CD4-positive, CD25-positive, alpha-beta regulatory T cell (primary cell): ENCODE measurements around the gene KRT33B. TPM values are rescaled to one million over a fixed set of nuclear protein-coding genes. Genes with fewer than 3 reads are reported as not detected.
"Not testable (repeated sequence)": the region's sequence is repeated elsewhere in the genome, so short reads cannot be mapped to it uniquely, and the experiment has no call there.

Experiments used
- ATAC-seq, 2 donors: fragments of 150-1000 bp; cut with Tn5 transposase; one replicate each; pipeline ENCODE4 v1.10.0; 2021; ENCODE audit warnings: low read depth in 2 of 2, moderate number of reproducible peaks in 2 of 2, moderate library complexity in 1 of 2
- DNase-seq, 3 donors: peaks; one replicate each; pipeline versions ENCODE4 v3.0.0 to v3.0.0-alpha.2; 2012 to 2022; ENCODE audit warnings: mixed read lengths in 1 of 3
- H3K27ac ChIP-seq: one replicate; pipeline ENCODE4 v1.7.0; 2013; ENCODE audit warnings: mild to moderate bottlenecking, low read length; ENCODE audit not compliant: insufficient read depth, poor library complexity, severe bottlenecking
- H3K27me3 ChIP-seq: one replicate; pipeline ENCODE4 v1.7.0; 2013; ENCODE audit warnings: low read length; ENCODE audit not compliant: control insufficient read depth, insufficient read depth
- H3K36me3 ChIP-seq: one replicate; pipeline ENCODE4 v1.7.0; 2013; ENCODE audit warnings: mild to moderate bottlenecking, low read length, moderate library complexity; ENCODE audit not compliant: control insufficient read depth, insufficient read depth
- H3K4me1 ChIP-seq: 2 replicates; pipeline ENCODE4 v1.7.0; 2013; ENCODE audit warnings: mild to moderate bottlenecking, low read length; ENCODE audit not compliant: insufficient read depth, control insufficient read depth, poor library complexity, severe bottlenecking
- H3K4me3 ChIP-seq: one replicate; pipeline ENCODE4 v1.7.0; 2013; ENCODE audit warnings: low read depth, mild to moderate bottlenecking, low read length, moderate library complexity
- H3K9me3 ChIP-seq, 2 experiments: 1 replicate in 1 of 2; 2 replicates in 1 of 2; pipeline ENCODE4 v1.7.0; 2013; ENCODE audit warnings: low read length in 2 of 2, mild to moderate bottlenecking in 1 of 2, moderate library complexity in 1 of 2; ENCODE audit not compliant: control insufficient read depth in 2 of 2
- H3K27ac Mint-ChIP-seq, 3 donors: one replicate each; pipeline ENCODE4 v1.8.0; 2020 to 2022; ENCODE audit warnings: mild to moderate bottlenecking in 3 of 3, mixed read lengths in 3 of 3, moderate library complexity in 2 of 3
- H3K27me3 Mint-ChIP-seq: one replicate; pipeline ENCODE4 v1.8.0; 2022; ENCODE audit warnings: mild to moderate bottlenecking, mixed read lengths
- H3K36me3 Mint-ChIP-seq: one replicate; pipeline ENCODE4 v1.8.0; 2020; ENCODE audit warnings: mixed read lengths
- H3K4me1 Mint-ChIP-seq, 4 donors: one replicate each; pipeline ENCODE4 v1.8.0; 2020 to 2022; ENCODE audit warnings: mixed read lengths in 4 of 4, mild to moderate bottlenecking in 1 of 4
- H3K4me3 Mint-ChIP-seq, 4 donors: one replicate each; pipeline ENCODE4 v1.8.0; 2020 to 2022; ENCODE audit warnings: mild to moderate bottlenecking in 4 of 4, mixed read lengths in 4 of 4, moderate library complexity in 3 of 4
- H3K9me3 Mint-ChIP-seq, 7 donors: one replicate each; pipeline ENCODE4 v1.8.0; 2020 to 2022; ENCODE audit warnings: mixed read lengths in 7 of 7, mild to moderate bottlenecking in 3 of 7, moderate library complexity in 2 of 7
- polyA plus RNA-seq, 4 donors: library from polyadenylated mRNA; unstranded; fragments of 300-500 nt; fragmentation: Illumina TruSeq; gene quantifications; one replicate each; pipeline ENCODE4 v1.2.3, GENCODE V29; 2021
- total RNA-seq: library from RNA; stranded (reverse); gene quantifications from one replicate; pipeline ENCODE4 v1.2.3, GENCODE V29; 2022

KRT33B gene
- total and polyA plus RNA-seq, 5 donors from 2014 or later = not detected

DNA sequence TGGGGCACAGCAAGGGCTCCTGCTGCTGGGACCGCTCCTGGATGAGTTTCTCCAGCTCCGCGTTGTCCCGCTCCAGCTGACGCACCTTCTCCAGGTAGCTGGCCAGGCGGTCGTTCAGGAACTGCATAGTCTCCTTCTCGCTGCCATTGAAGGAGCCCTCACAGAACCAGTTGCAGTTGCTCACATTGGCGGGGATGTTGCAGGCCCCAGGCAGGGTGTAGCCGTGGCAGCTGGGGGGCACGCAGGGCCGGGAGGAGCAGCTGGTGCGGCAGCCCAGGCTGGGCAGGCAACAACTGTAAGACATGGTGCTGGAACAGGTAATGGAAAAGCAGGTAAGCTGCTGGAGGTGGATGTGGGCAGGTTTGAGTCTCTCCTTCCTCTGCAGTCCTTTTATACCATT is 12.3 kb upstream of the KRT33B start, which contains the start of gene KRT34:
TSS of gene KRT34 (minus strand) at position 364 of the 400 bp plus-strand sequence. CDS start at position 304, 60 bp downstream.
- H3K4me3 Mint-ChIP-seq, H3K27ac ChIP-seq, ATAC-seq, H3K4me3 ChIP-seq, H3K4me1 ChIP-seq, H3K9me3 Mint-ChIP-seq, H3K27ac Mint-ChIP-seq, DNase-seq, H3K36me3 ChIP-seq, H3K36me3 Mint-ChIP-seq, H3K4me1 Mint-ChIP-seq, H3K27me3 ChIP-seq: not testable (repeated sequence)
- peaks cover 21% of the 10 kb centered on the region for H3K27me3 Mint-ChIP-seq
- peaks cover 9 to 10% of the 10 kb centered on the region in 2 experiments for H3K9me3 ChIP-seq

GRCh38 chr17:41380091-41380490 is 10.5 kb upstream of the KRT33B start:
- H3K4me1 ChIP-seq, DNase-seq, H3K36me3 Mint-ChIP-seq, H3K27ac ChIP-seq, H3K4me3 ChIP-seq, H3K27me3 ChIP-seq, H3K36me3 ChIP-seq, H3K4me1 Mint-ChIP-seq, H3K9me3 Mint-ChIP-seq, H3K4me3 Mint-ChIP-seq, ATAC-seq, H3K9me3 ChIP-seq: not testable (repeated sequence)
- H3K27me3 Mint-ChIP-seq = peaks cover 20% of the 10 kb centered on the region
- peak overlapping the region in 1 of 3 donors; percentile 22 for H3K27ac Mint-ChIP-seq

GRCh38 chr17:41377546-41377945 is 7.9 kb upstream of the KRT33B start:
- ATAC-seq = no peak
- H3K4me1 Mint-ChIP-seq = peaks cover 0 to 2% (median 0%) of the 10 kb centered on the region in 4 donors
- no peak overlapping the region for H3K4me3 Mint-ChIP-seq

DNA sequence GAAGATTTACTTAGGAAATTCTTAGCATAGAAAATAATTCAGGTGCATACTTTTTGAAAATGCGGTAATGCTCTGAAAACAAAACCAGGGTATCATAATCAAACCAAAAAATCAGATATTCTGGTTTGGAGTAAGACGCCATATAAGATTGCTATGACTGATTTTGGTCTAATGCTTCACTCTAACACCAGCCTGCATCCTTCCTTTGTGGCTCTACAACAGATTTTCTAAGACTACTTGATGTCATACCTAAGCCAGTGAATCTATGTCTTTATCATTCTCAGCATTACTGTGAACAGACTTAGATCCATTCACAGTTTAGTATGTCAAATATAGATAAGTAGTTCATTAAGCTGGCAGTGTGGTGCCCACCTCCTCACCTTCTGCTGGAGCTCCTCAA is 590 bp downstream of the KRT33B start:
- Mint-ChIP-seq H3K27me3 (peaks cover 4% of the 10 kb centered on the region), H3K4me3 (no peak overlapping the region), H3K27ac (no peak overlapping the region), H3K4me1 (peaks cover 0 to 4% (median 0%) of the 10 kb centered on the region in 4 donors), H3K36me3 (no peaks in the 10 kb centered on the region), H3K9me3 (no peaks in the 10 kb centered on the region)
- no peaks in the 10 kb centered on the region for H3K4me1 ChIP-seq
- H3K27me3 ChIP-seq = peaks cover under 1% of the 10 kb centered on the region
- ATAC-seq (no peak), DNase-seq (no peak)
- H3K9me3 ChIP-seq = no peaks in the 10 kb centered on the region
- no peak overlapping the region for H3K27ac ChIP-seq
- no peaks in the 10 kb centered on the region for H3K36me3 ChIP-seq
- no peak overlapping the region for H3K4me3 ChIP-seq

More at GRCh38 chr17:41377546-41377945, 7.9 kb upstream of the KRT33B start:
- Histone ChIP-seq H3K9me3 (no peaks in the 10 kb centered on the region), H3K36me3 (no peaks in the 10 kb centered on the region), H3K4me1 (no peaks in the 10 kb centered on the region), H3K27ac (no peak overlapping the region), H3K4me3 (no peak overlapping the region), H3K27me3 (peaks cover 2% of the 10 kb centered on the region)
- Mint-ChIP-seq H3K27me3 (peaks cover 10% of the 10 kb centered on the region), H3K36me3 (no peaks in the 10 kb centered on the region), H3K27ac (peak overlapping the region in 1 of 3 donors; percentile 24), H3K9me3 (peaks cover 0 to 6% (median 0%) of the 10 kb centered on the region in 7 donors)
- no peak for DNase-seq

- Histone ChIP-seq H3K27ac (no peak overlapping the region), H3K36me3 (no peaks in the 10 kb centered on the region), H3K4me3 (no peak overlapping the region), H3K27me3 (peaks cover 2% of the 10 kb centered on the region), H3K4me1 (no peaks in the 10 kb centered on the region), H3K9me3 (no peaks in the 10 kb centered on the region)
- Mint-ChIP-seq H3K27ac (no peak overlapping the region), H3K4me3 (no peak overlapping the region), H3K36me3 (no peaks in the 10 kb centered on the region), H3K4me1 (peaks cover 0 to 4% (median 0%) of the 10 kb centered on the region in 4 donors), H3K27me3 (peaks cover 8% of the 10 kb centered on the region), H3K9me3 (no peaks in the 10 kb centered on the region)
- no peak for DNase-seq
- no peak for ATAC-seq
These were observed 2.1 kb downstream of the KRT33B start for GRCh38 chr17:41367426-41368075.

- Histone ChIP-seq H3K27me3 (peaks cover 2% of the 10 kb centered on the region), H3K36me3 (no peaks in the 10 kb centered on the region)
These were observed 3.5 kb downstream of the KRT33B start for GRCh38 chr17:41366070-41366469.

GRCh38 chr17:41363881-41364280 is 5.7 kb downstream of the KRT33B start:
- Mint-ChIP-seq H3K27me3 (peaks cover 14% of the 10 kb centered on the region), H3K27ac (no peak overlapping the region), H3K36me3 (no peaks in the 10 kb centered on the region), H3K4me1 (peaks cover 0 to 2% (median 0%) of the 10 kb centered on the region in 4 donors), H3K4me3 (no peak overlapping the region), H3K9me3 (no peaks in the 10 kb centered on the region)
- Histone ChIP-seq H3K4me3 (no peak overlapping the region), H3K4me1 (no peaks in the 10 kb centered on the region), H3K27me3 (peaks cover 2% of the 10 kb centered on the region), H3K36me3 (no peaks in the 10 kb centered on the region), H3K9me3 (no peaks in the 10 kb centered on the region), H3K27ac (no peak overlapping the region)
- DNase-seq = no peak
- ATAC-seq = no peak

More at GRCh38 chr17:41366070-41366469, 3.5 kb downstream of the KRT33B start:
- ATAC-seq (no peak), DNase-seq (no peak)
- Mint-ChIP-seq H3K27me3 (peaks cover 8% of the 10 kb centered on the region), H3K4me3 (no peak overlapping the region), H3K27ac (no peak overlapping the region), H3K36me3 (no peaks in the 10 kb centered on the region), H3K9me3 (no peaks in the 10 kb centered on the region), H3K4me1 (peaks cover 0 to 4% (median 0%) of the 10 kb centered on the region in 4 donors)
- no peak overlapping the region for H3K4me3 ChIP-seq
- no peaks in the 10 kb centered on the region for H3K4me1 ChIP-seq
- no peak overlapping the region for H3K27ac ChIP-seq
- H3K9me3 ChIP-seq = no peaks in the 10 kb centered on the region
